ENCODE measurements around the gene NDUFS6. TPM values are rescaled to one million over a fixed set of nuclear protein-coding genes. Genes with fewer than 3 reads are reported as not detected.

The NDUFS6 gene
- total RNA-seq, 1 donor from 2014 or later = 26.7 TPM

GRCh38 chr5:1782385-1783215 is 18.6 kb upstream of the NDUFS6 start:
- H3K36me3 Mint-ChIP-seq = no peaks in the 10 kb centered on the region
- TF ChIP-seq CTCF (IDR thresholded peaks at IDR 0.05; ENCODE audit: unreplicated experiment) = no peak
- H3K4me1 Mint-ChIP-seq = peaks cover 19% of the 10 kb centered on the region
- DNase-seq (ENCODE audit: low spot score in 2 of 2, unreplicated experiment in 2 of 2) = peak in 1 of 2 experiments; percentile 11
- peaks cover 7% of the 10 kb centered on the region for H3K27me3 Mint-ChIP-seq (ENCODE audit: low read depth)
- no peaks in the 10 kb centered on the region for H3K9me3 Mint-ChIP-seq
- no peak overlapping the region for H3K4me3 Mint-ChIP-seq
- H3K27ac Mint-ChIP-seq = peak overlapping the region; percentile 26

GRCh38 chr5:1783216-1783554 is 18.0 kb upstream of the NDUFS6 start:
- DNase-seq (ENCODE audit: low spot score in 2 of 2, unreplicated experiment in 2 of 2) = no peak
- no peak for TF ChIP-seq CTCF (IDR thresholded peaks at IDR 0.05; ENCODE audit: unreplicated experiment)
- H3K27me3 Mint-ChIP-seq (ENCODE audit: low read depth) = peaks cover 9% of the 10 kb centered on the region
- peak overlapping the region; percentile 26 for H3K27ac Mint-ChIP-seq
- H3K4me3 Mint-ChIP-seq = no peak overlapping the region
- no peaks in the 10 kb centered on the region for H3K9me3 Mint-ChIP-seq
- peaks cover 19% of the 10 kb centered on the region for H3K4me1 Mint-ChIP-seq
- no peaks in the 10 kb centered on the region for H3K36me3 Mint-ChIP-seq

GRCh38 chr5:1784197-1785050 is 16.8 kb upstream of the NDUFS6 start:
- no peak overlapping the region for H3K4me3 Mint-ChIP-seq
- peaks cover 19% of the 10 kb centered on the region for H3K4me1 Mint-ChIP-seq
- TF ChIP-seq CTCF (IDR thresholded peaks at IDR 0.05; ENCODE audit: unreplicated experiment) = no peak

GRCh38 chr5:1785062-1785461 is 16.1 kb upstream of the NDUFS6 start:
- Mint-ChIP-seq H3K9me3 (no peaks in the 10 kb centered on the region), H3K27ac (no peak overlapping the region)

More at GRCh38 chr5:1784197-1785050, 16.8 kb upstream of the NDUFS6 start:
- Mint-ChIP-seq H3K27me3 (ENCODE audit: low read depth) (peaks cover 9% of the 10 kb centered on the region), H3K27ac (peak overlapping the region; percentile 23), H3K36me3 (no peaks in the 10 kb centered on the region), H3K9me3 (no peaks in the 10 kb centered on the region)
- DNase-seq (ENCODE audit: low spot score in 2 of 2, unreplicated experiment in 2 of 2) = no peak

GRCh38 chr5:1785984-1786383 is 15.2 kb upstream of the NDUFS6 start:
- no peak overlapping the region for H3K27ac Mint-ChIP-seq
- H3K9me3 Mint-ChIP-seq = no peaks in the 10 kb centered on the region
- no peak overlapping the region for H3K4me3 Mint-ChIP-seq
- no peaks in the 10 kb centered on the region for H3K36me3 Mint-ChIP-seq
- peaks cover 7% of the 10 kb centered on the region for H3K27me3 Mint-ChIP-seq (ENCODE audit: low read depth)
- DNase-seq (ENCODE audit: low spot score in 2 of 2, unreplicated experiment in 2 of 2) = no peak
- H3K4me1 Mint-ChIP-seq = peaks cover 31% of the 10 kb centered on the region
- TF ChIP-seq CTCF (IDR thresholded peaks at IDR 0.05; ENCODE audit: unreplicated experiment) = no peak

More at GRCh38 chr5:1785062-1785461, 16.1 kb upstream of the NDUFS6 start:
- no peak for TF ChIP-seq CTCF (IDR thresholded peaks at IDR 0.05; ENCODE audit: unreplicated experiment)
- H3K4me1 Mint-ChIP-seq = peaks cover 25% of the 10 kb centered on the region
- no peak overlapping the region for H3K4me3 Mint-ChIP-seq
- DNase-seq (ENCODE audit: low spot score in 2 of 2, unreplicated experiment in 2 of 2) = no peak
- H3K27me3 Mint-ChIP-seq (ENCODE audit: low read depth) = peaks cover 7% of the 10 kb centered on the region
- no peaks in the 10 kb centered on the region for H3K36me3 Mint-ChIP-seq

Data from mesothelial cell of epicardium (in vitro differentiated cells).